ENCODE data around the gene ZDHHC14. TPM values are rescaled to one million over a fixed set of nuclear protein-coding genes. Genes with fewer than 3 reads are reported as not detected.
A peak's percentile ranks its signal among the peaks of the same experiment; 100 is the strongest.
"Not testable (repeated sequence)": the region's sequence is repeated elsewhere in the genome, so short reads cannot be mapped to it uniquely, and the experiment has no call there.

The ZDHHC14 gene
- total RNA-seq, 2 donors from 2014 or later = 13.0 to 19.1 TPM

- H3K9me3 ChIP-seq = no peaks in the 10 kb centered on the region
- H3K4me3 ChIP-seq = no peak overlapping the region
- TF ChIP-seq, protein P1, sequence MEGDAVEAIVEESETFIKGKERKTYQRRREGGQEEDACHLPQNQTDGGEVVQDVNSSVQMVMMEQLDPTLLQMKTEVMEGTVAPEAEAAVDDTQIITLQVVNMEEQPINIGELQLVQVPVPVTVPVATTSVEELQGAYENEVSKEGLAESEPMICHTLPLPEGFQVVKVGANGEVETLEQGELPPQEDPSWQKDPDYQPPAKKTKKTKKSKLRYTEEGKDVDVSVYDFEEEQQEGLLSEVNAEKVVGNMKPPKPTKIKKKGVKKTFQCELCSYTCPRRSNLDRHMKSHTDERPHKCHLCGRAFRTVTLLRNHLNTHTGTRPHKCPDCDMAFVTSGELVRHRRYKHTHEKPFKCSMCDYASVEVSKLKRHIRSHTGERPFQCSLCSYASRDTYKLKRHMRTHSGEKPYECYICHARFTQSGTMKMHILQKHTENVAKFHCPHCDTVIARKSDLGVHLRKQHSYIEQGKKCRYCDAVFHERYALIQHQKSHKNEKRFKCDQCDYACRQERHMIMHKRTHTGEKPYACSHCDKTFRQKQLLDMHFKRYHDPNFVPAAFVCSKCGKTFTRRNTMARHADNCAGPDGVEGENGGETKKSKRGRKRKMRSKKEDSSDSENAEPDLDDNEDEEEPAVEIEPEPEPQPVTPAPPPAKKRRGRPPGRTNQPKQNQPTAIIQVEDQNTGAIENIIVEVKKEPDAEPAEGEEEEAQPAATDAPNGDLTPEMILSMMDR (IDR thresholded peaks at IDR 0.05) = no peak
- H3K4me1 ChIP-seq = peaks cover 0 to 3% of the 10 kb centered on the region in 2 donors
- no peak for DNase-seq (ENCODE audit: low spot score)
- H3K36me3 ChIP-seq = no peaks in the 10 kb centered on the region
- no peaks in the 10 kb centered on the region for H3K27me3 ChIP-seq
- no peak overlapping the region for H3K27ac ChIP-seq
Measured at GRCh38 chr6:157688275-157688959, 307.4 kb downstream of the ZDHHC14 start.

DNA sequence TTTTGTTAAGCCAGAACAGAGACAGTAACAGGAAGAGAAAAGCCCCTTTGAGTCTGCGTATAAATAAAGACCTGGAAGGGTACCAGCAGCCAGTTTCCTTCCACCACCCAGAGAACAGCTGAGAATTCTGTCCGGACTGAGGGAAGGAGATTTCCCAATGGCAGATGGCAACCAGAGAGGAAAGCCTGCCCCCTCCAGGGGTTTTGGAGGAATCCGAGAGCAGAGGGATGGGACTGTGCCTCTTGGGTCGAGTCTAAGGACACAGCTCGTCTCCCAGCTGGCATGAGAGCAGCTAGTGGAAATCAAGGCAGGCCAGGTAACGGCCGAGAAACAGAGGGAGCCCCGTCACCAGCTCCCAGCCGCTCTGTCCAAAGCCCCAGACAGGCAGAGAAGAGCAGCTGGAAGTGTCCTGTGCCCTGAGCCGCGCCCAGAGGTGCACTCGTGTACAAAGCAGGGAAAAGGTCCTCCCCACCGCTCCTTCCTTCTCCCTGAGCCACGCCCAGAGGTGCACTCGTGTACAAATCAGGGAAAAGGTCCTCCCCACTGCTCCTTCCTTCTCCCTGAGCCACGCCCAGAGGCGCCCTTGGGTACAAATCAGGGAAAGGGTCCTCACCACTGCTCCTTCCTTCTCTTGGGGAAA lies 308.1 kb downstream of the ZDHHC14 start:
- H3K27me3 ChIP-seq = no peaks in the 10 kb centered on the region
- TF ChIP-seq, protein P1 (IDR thresholded peaks at IDR 0.05) = peak in 1 of 2 donors; percentile 18
- H3K9me3 ChIP-seq = no peaks in the 10 kb centered on the region
- H3K36me3 ChIP-seq = no peaks in the 10 kb centered on the region
- H3K4me1 ChIP-seq = peaks cover 0 to 10% of the 10 kb centered on the region in 2 donors
- H3K27ac ChIP-seq = no peak overlapping the region
- no peak overlapping the region for H3K4me3 ChIP-seq
- DNase-seq (ENCODE audit: low spot score) = no peak

DNA sequence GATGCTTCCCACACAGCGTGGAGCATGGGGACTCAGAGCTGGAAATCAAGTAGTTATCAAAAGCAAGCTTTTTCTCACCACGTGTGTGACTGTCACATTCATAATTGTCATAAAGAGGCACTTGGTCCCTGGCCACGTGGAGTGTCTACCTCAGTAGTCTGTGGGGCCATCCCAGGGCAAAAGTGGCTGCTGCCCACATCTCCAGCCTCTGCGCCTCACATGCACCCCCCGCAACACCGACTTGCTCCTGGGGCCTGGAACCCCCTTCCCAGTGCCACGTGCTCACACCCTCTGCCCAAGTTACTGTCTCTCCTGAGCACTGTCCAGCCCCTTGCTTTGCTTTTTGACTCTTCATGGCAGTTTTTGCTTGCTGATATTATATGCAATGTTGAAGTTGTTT lies 308.9 kb downstream of the ZDHHC14 start:
- TF ChIP-seq, protein P1 (IDR thresholded peaks at IDR 0.05) = no peak
- Histone ChIP-seq H3K27ac (no peak overlapping the region), H3K27me3 (no peaks in the 10 kb centered on the region), H3K4me1 (peaks cover 0 to 16% of the 10 kb centered on the region in 2 donors), H3K9me3 (no peaks in the 10 kb centered on the region), H3K36me3 (no peaks in the 10 kb centered on the region), H3K4me3 (no peak overlapping the region)
- DNase-seq (ENCODE audit: low spot score) = no peak

- no peak overlapping the region for H3K4me3 ChIP-seq
- no peaks in the 10 kb centered on the region for H3K9me3 ChIP-seq
- H3K36me3 ChIP-seq = no peaks in the 10 kb centered on the region
- TF ChIP-seq, protein P1 (IDR thresholded peaks at IDR 0.05) = no peak
- H3K27ac ChIP-seq = no peak overlapping the region
- DNase-seq (ENCODE audit: low spot score) = no peak
- H3K27me3 ChIP-seq = no peaks in the 10 kb centered on the region
- H3K4me1 ChIP-seq = peaks cover 0 to 16% of the 10 kb centered on the region in 2 donors
Measured at GRCh38 chr6:157690441-157691210, 309.6 kb downstream of the ZDHHC14 start.

GRCh38 chr6:157691621-157692020 lies 310.6 kb downstream of the ZDHHC14 start:
- H3K9me3 ChIP-seq; H3K4me3 ChIP-seq; H3K27ac ChIP-seq; DNase-seq (ENCODE audit: low spot score); H3K36me3 ChIP-seq; H3K27me3 ChIP-seq: not testable (repeated sequence)
- H3K4me1 ChIP-seq = peaks cover 0 to 16% of the 10 kb centered on the region in 2 donors

GRCh38 chr6:157693867-157694266 lies 312.9 kb downstream of the ZDHHC14 start:
- H3K4me1 ChIP-seq = peaks cover 0 to 16% of the 10 kb centered on the region in 2 donors
- TF ChIP-seq, protein P1 (IDR thresholded peaks at IDR 0.05) = no peak
- peaks cover 0 to 6% of the 10 kb centered on the region in 2 donors for H3K9me3 ChIP-seq
- no peak for DNase-seq (ENCODE audit: low spot score)
- H3K36me3 ChIP-seq = no peaks in the 10 kb centered on the region
- no peaks in the 10 kb centered on the region for H3K27me3 ChIP-seq
- peak overlapping the region; percentile 42 to 69 for H3K27ac ChIP-seq
- H3K4me3 ChIP-seq = no peak overlapping the region
